Measurements from ENCODE around the gene PCNX1.

GRCh38 chr14:71021347-71022011 lies 114.2 kb downstream of the PCNX1 start:
- TF ChIP-seq CTCF (IDR thresholded peaks at IDR 0.05) (no peak), EZH2 (IDR thresholded peaks at IDR 0.05; ENCODE audit: borderline replicate concordance, insufficient read depth, low read depth, low read length, poor library complexity, severe bottlenecking) (no peak)
